Kidney (tissue), 22 donors: Measurements from ENCODE around the gene USH2A. TPM values are rescaled to one million over a fixed set of nuclear protein-coding genes. Genes with fewer than 3 reads are reported as not detected.

ENCODE experiments used
- DNase-seq, 5 donors: peaks; one replicate each; pipeline ENCODE4 v3.0.0-alpha.2; 2013 to 2020
- FAIRE-seq: peaks from 2 replicates; lab custom pipeline; 2012; peaks lifted over from hg19 to GRCh38; lab: Jason Lieb, UNC
- H3K27ac ChIP-seq, 2 donors: one replicate each; pipeline ENCODE4 v1.7.0; 2013; ENCODE audit warnings: low read depth in 2 of 2, low read length in 2 of 2, inconsistent platforms in 1 of 2
- H3K27me3 ChIP-seq: one replicate; pipeline ENCODE4 v1.7.1; 2013; ENCODE audit warnings: low read length, inconsistent platforms; ENCODE audit not compliant: control insufficient read depth, insufficient read depth
- H3K36me3 ChIP-seq, 3 donors: one replicate each; pipeline versions ENCODE4 v1.7.0 to v1.7.1; 2013; ENCODE audit warnings: low read length in 3 of 3, control low read depth in 1 of 3, inconsistent platforms in 1 of 3; ENCODE audit not compliant: insufficient read depth in 3 of 3, control insufficient read depth in 2 of 3
- H3K4me1 ChIP-seq, 3 donors: one replicate each; pipeline versions ENCODE4 v1.7.0 to v1.7.1; 2013; ENCODE audit warnings: low read length in 3 of 3, inconsistent platforms in 1 of 3, low read depth in 1 of 3; ENCODE audit not compliant: control insufficient read depth in 2 of 3, insufficient read depth in 2 of 3
- H3K4me3 ChIP-seq, 3 donors: one replicate each; pipeline versions ENCODE4 v1.7.0 to v1.8.1; 2013; ENCODE audit warnings: low read length in 3 of 3, control low read depth in 1 of 3, inconsistent platforms in 1 of 3
- H3K9ac ChIP-seq, 3 donors: one replicate each; pipeline versions ENCODE4 v1.7.0 to v1.7.1; 2013; ENCODE audit warnings: low read length in 3 of 3, control low read depth in 1 of 3, inconsistent platforms in 1 of 3
- H3K9me3 ChIP-seq, 3 donors: one replicate each; pipeline versions ENCODE4 v1.7.0 to v1.7.1; 2013; ENCODE audit warnings: low read length in 3 of 3, control low read depth in 1 of 3, inconsistent platforms in 1 of 3; ENCODE audit not compliant: control insufficient read depth in 2 of 3, insufficient read depth in 1 of 3
- CTCF ChIP-seq: IDR thresholded peaks from 3 replicates; pipeline ENCODE4 v1.5.1; 2012; ENCODE audit warnings: mild to moderate bottlenecking, moderate library complexity, borderline replicate concordance; ENCODE audit not compliant: insufficient read depth; ENCODE audit errors: extremely low read depth
- intact Hi-C: fragments of 100-400 bp; cut with DNase I; formaldehyde crosslinking; loops from one replicate; pipeline ENCODE4 v1.11.1; 2022
- long read RNA-seq, 10 donors: library from polyadenylated mRNA in 1 of 10; unstranded in 1 of 10; transcript quantifications; one replicate each; pipeline ENCODE4 v2.0.0 and lab custom pipeline, GENCODE V29; 2021 to 2026
- polyA plus RNA-seq: library from polyadenylated mRNA; stranded (reverse); fragments of 350-450 nt; fragmentation: Illumina TruSeq; extraction: RNeasy Lipid Tissue Mini Kit (QIAGEN cat#74804); gene quantifications from one replicate; pipeline ENCODE4 v1.2.3, GENCODE V29; 2014; ENCODE audit warnings: low read depth, low replicate concordance; ENCODE audit not compliant: insufficient read depth
- total RNA-seq: library from RNA; stranded (reverse); fragmentation: NEBNext Ultra II Directional; extraction: Animal tissue kit (Norgen Biotek cat#: 25700); gene quantifications from one replicate; pipeline ENCODE4 v1.2.1, GENCODE V29; 2021
- donor health status: control.
- donor health status: control.
- donor health status: control.
- donor health status: control.
- donor health status: control.
- donor health status: DM: yes; HTN: yes; CAD: no.
- donor health status: Normal renal cell carcinoma (clear cell type).

Gene USH2A
- total RNA-seq (0.06 TPM), polyA plus RNA-seq (not detected)
- long read RNA-seq, donor 1 = 0 reads
- long read RNA-seq, donor 2 = 0 reads
- long read RNA-seq, donor 3 = 0 reads
- long read RNA-seq, donor 4 = 0 reads
- long read RNA-seq, donor 5 = 0 reads
- long read RNA-seq, donor 6 = 0 reads
- long read RNA-seq, donor 7 = 0 reads
- long read RNA-seq, donor 8 = 0 reads
- long read RNA-seq, donor 9 = 0 reads
- long read RNA-seq, donor 10 = 0 reads

GRCh38 chr1:216422821-216423520 is at the start of gene USH2A:
USH2A (minus strand) TSS chr1:216423448; CDS start chr1:216422336, 1,112 bp downstream.
- H3K4me3 ChIP-seq = no peak within 1 kb of the TSS
- H3K27ac ChIP-seq = no peak within 1 kb of the TSS
- intact Hi-C loops = no loop called here
- no peaks in the 10 kb centered on the region for H3K9me3 ChIP-seq
- H3K9ac ChIP-seq = no peak within 1 kb of the TSS
- no peaks in the 10 kb centered on the region for H3K27me3 ChIP-seq
- H3K36me3 ChIP-seq = no peaks in the 10 kb centered on the region
- H3K4me1 ChIP-seq = no peaks in the 10 kb centered on the region
- TF ChIP-seq CTCF = no peak
- peak in 4 of 5 donors; percentile 31 to 50 (median 45) for DNase-seq
- no peak for FAIRE-seq

GRCh38 chr1:216466162-216466801 is 43.0 kb upstream of the USH2A start:
- Histone ChIP-seq H3K4me1 (no peaks in the 10 kb centered on the region), H3K9ac (no peak overlapping the region), H3K27me3 (no peaks in the 10 kb centered on the region), H3K27ac (no peak overlapping the region), H3K4me3 (no peak overlapping the region), H3K36me3 (no peaks in the 10 kb centered on the region), H3K9me3 (no peaks in the 10 kb centered on the region)
- no peak for DNase-seq
- FAIRE-seq = no peak
- TF ChIP-seq CTCF = no peak
- intact Hi-C loops = no loop called here

GRCh38 chr1:216464489-216464888 is 41.2 kb upstream of the USH2A start:
- H3K36me3 ChIP-seq = no peaks in the 10 kb centered on the region
- intact Hi-C loops = no loop called here
- no peak overlapping the region for H3K4me3 ChIP-seq
- no peaks in the 10 kb centered on the region for H3K4me1 ChIP-seq
- FAIRE-seq (no peak), DNase-seq (no peak)
- TF ChIP-seq CTCF = no peak
- H3K27ac ChIP-seq = no peak overlapping the region
- H3K9ac ChIP-seq = no peak overlapping the region
- H3K27me3 ChIP-seq = no peaks in the 10 kb centered on the region
- no peaks in the 10 kb centered on the region for H3K9me3 ChIP-seq
